DND-41 (cell line): ENCODE data around the gene ERC1.

Experiments
- ATAC-seq: fragments of 200-7000 bp; cut with Tn5 transposase; 3 replicates; pipeline ENCODE4 v1.9.1; 2021; ENCODE audit warnings: low read depth; ENCODE audit not compliant: insufficient read depth
- DNase-seq: peaks from one replicate; pipeline ENCODE4 v3.0.0-alpha.2; 2020
- H2AFZ ChIP-seq: 2 replicates; pipeline ENCODE4 v1.6.0; 2012; ENCODE audit warnings: low read depth, low read length
- H3K27ac ChIP-seq: 2 replicates; pipeline ENCODE4 v1.5.1; 2012; ENCODE audit warnings: low read length, inconsistent platforms
- H3K27me3 ChIP-seq: fragments of 200-600 bp; sonication (generic); 2 replicates; pipeline ENCODE4 v1.6.0; 2012; ENCODE audit warnings: low read length, mild to moderate bottlenecking, inconsistent platforms; ENCODE audit not compliant: insufficient read depth, poor library complexity
- H3K36me3 ChIP-seq: 2 replicates; pipeline ENCODE4 v1.5.1; 2012; ENCODE audit warnings: low read length, inconsistent platforms; ENCODE audit not compliant: insufficient read depth
- H3K4me1 ChIP-seq: 2 replicates; pipeline ENCODE4 v1.5.1; 2012; ENCODE audit warnings: mild to moderate bottlenecking, low read length; ENCODE audit not compliant: insufficient read depth
- H3K4me2 ChIP-seq: 2 replicates; pipeline ENCODE4 v1.6.0; 2012; ENCODE audit warnings: mild to moderate bottlenecking, moderate library complexity, low read length, inconsistent platforms; ENCODE audit not compliant: insufficient read depth
- H3K4me3 ChIP-seq, 2 experiments: fragments of 200-600 bp in 1 of 2; shearing (Covaris generic) in 1 of 2; 2 replicates each; pipeline ENCODE4 v1.5.1; 2012 to 2016; ENCODE audit warnings: inconsistent platforms in 2 of 2, low read length in 2 of 2, mild to moderate bottlenecking in 2 of 2, low read depth in 1 of 2, moderate library complexity in 1 of 2
- H3K79me2 ChIP-seq: 2 replicates; pipeline ENCODE4 v1.6.0; 2012; ENCODE audit warnings: low read length, inconsistent platforms; ENCODE audit not compliant: insufficient read depth
- H3K9ac ChIP-seq: 2 replicates; pipeline ENCODE4 v1.6.0; 2012; ENCODE audit warnings: low read depth, mild to moderate bottlenecking, inconsistent platforms, low read length, moderate library complexity
- H3K9me3 ChIP-seq: 2 replicates; pipeline ENCODE4 v1.5.1; 2012; ENCODE audit warnings: low read length, moderate library complexity, mild to moderate bottlenecking, inconsistent platforms; ENCODE audit not compliant: insufficient read depth, severe bottlenecking
- H4K20me1 ChIP-seq: 2 replicates; pipeline ENCODE4 v1.6.0; 2012; ENCODE audit warnings: low read length; ENCODE audit not compliant: insufficient read depth
- EZH2 ChIP-seq: IDR thresholded peaks from 3 replicates; pipeline ENCODE4 v1.6.1; 2012; ENCODE audit warnings: borderline replicate concordance, low read depth, mild to moderate bottlenecking, moderate library complexity, low read length, inconsistent platforms; ENCODE audit not compliant: severe bottlenecking
- TF ChIP-seq, protein P1 (sequence below): IDR thresholded peaks from 2 replicates; pipeline ENCODE4 v1.5.1; 2012; ENCODE audit warnings: borderline replicate concordance, low read length, moderate library complexity, mild to moderate bottlenecking; ENCODE audit not compliant: poor library complexity, severe bottlenecking; ENCODE audit errors: extremely low read depth

The ERC1 gene

DNA sequence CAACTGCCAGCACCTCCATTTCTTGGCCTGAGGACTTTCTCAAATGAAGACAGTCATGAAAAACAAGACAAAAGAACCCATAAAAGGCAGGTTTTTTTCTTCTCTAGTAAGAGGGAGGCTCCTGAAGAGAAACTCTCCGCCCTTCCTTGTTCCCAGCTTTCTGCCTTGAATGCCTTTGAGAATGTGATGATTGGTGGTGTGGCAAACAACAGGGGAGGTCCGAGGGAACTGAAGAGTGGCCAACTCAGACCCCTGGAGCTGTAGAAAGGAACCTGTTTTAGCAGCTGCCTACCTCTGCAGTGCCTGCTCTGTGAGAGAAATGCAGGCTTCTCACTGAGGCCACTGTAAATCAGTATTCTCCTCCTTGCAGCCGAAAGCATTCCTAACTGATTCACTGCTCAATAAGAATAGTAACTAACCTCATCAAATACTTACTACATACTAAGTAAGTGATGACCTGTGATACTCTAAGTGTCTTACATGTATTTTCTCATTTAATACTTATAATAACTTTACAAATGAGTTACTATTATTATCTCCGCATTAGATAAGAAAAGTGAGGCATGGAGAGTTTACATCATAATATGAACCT lies 16.7 kb upstream of the ERC1 start:
- Histone ChIP-seq H3K79me2 (no peaks in the 10 kb centered on the region), H3K9me3 (no peaks in the 10 kb centered on the region), H3K9ac (no peak overlapping the region), H2AFZ (no peak overlapping the region), H3K36me3 (no peaks in the 10 kb centered on the region), H3K27me3 (no peaks in the 10 kb centered on the region), H3K4me2 (no peak overlapping the region), H3K27ac (no peak overlapping the region), H3K4me1 (no peaks in the 10 kb centered on the region), H4K20me1 (no peaks in the 10 kb centered on the region), H3K4me3 (no peak overlapping the region)
- no peak for DNase-seq
- ATAC-seq: no peak
- TF ChIP-seq, protein P1, sequence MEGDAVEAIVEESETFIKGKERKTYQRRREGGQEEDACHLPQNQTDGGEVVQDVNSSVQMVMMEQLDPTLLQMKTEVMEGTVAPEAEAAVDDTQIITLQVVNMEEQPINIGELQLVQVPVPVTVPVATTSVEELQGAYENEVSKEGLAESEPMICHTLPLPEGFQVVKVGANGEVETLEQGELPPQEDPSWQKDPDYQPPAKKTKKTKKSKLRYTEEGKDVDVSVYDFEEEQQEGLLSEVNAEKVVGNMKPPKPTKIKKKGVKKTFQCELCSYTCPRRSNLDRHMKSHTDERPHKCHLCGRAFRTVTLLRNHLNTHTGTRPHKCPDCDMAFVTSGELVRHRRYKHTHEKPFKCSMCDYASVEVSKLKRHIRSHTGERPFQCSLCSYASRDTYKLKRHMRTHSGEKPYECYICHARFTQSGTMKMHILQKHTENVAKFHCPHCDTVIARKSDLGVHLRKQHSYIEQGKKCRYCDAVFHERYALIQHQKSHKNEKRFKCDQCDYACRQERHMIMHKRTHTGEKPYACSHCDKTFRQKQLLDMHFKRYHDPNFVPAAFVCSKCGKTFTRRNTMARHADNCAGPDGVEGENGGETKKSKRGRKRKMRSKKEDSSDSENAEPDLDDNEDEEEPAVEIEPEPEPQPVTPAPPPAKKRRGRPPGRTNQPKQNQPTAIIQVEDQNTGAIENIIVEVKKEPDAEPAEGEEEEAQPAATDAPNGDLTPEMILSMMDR: no peak
- no peak for TF ChIP-seq EZH2

GRCh38 chr12:976644-977043 lies 14.4 kb upstream of the ERC1 start:
- ATAC-seq: no peak
- H3K4me2 ChIP-seq: no peak overlapping the region

GRCh38 chr12:977156-977555 lies 13.9 kb upstream of the ERC1 start:
- ATAC-seq (no peak), DNase-seq (no peak)
- no peak for TF ChIP-seq EZH2
- TF ChIP-seq, protein P1: no peak
- Histone ChIP-seq H3K27ac (no peak overlapping the region), H3K9me3 (no peaks in the 10 kb centered on the region), H3K4me1 (no peaks in the 10 kb centered on the region), H3K4me3 (no peak overlapping the region), H3K79me2 (no peaks in the 10 kb centered on the region), H4K20me1 (no peaks in the 10 kb centered on the region), H2AFZ (no peak overlapping the region), H3K4me2 (no peak overlapping the region), H3K9ac (no peak overlapping the region), H3K27me3 (no peaks in the 10 kb centered on the region), H3K36me3 (no peaks in the 10 kb centered on the region)

More at GRCh38 chr12:976644-977043, 14.4 kb upstream of the ERC1 start:
- Histone ChIP-seq H2AFZ (no peak overlapping the region), H3K36me3 (no peaks in the 10 kb centered on the region), H3K79me2 (no peaks in the 10 kb centered on the region), H3K4me1 (no peaks in the 10 kb centered on the region), H3K9me3 (no peaks in the 10 kb centered on the region), H3K4me3 (no peak overlapping the region), H3K27me3 (no peaks in the 10 kb centered on the region), H4K20me1 (no peaks in the 10 kb centered on the region), H3K9ac (no peak overlapping the region), H3K27ac (no peak overlapping the region)
- TF ChIP-seq, protein P1: no peak
- no peak for DNase-seq

- Histone ChIP-seq H3K36me3 (no peaks in the 10 kb centered on the region), H3K4me3 (no peak overlapping the region), H3K27me3 (no peaks in the 10 kb centered on the region), H3K9ac (no peak overlapping the region), H3K9me3 (no peaks in the 10 kb centered on the region), H3K4me2 (no peak overlapping the region), H4K20me1 (no peaks in the 10 kb centered on the region), H3K79me2 (no peaks in the 10 kb centered on the region), H3K27ac (no peak overlapping the region), H2AFZ (no peak overlapping the region), H3K4me1 (no peaks in the 10 kb centered on the region)
- ATAC-seq (no peak), DNase-seq (no peak)
- TF ChIP-seq EZH2: no peak
- TF ChIP-seq, protein P1: no peak
Measured at GRCh38 chr12:979349-979748, 11.7 kb upstream of the ERC1 start.
